Fibroblast of mammary gland (primary cell): ENCODE data around the gene QARS1.

ENCODE experiments used
- DNase-seq: peaks from one replicate; pipeline ENCODE4 v3.0.0-alpha.2; 2010; ENCODE audit warnings: low read depth
- H3K4me3 ChIP-seq: 2 replicates; pipeline ENCODE4 v1.5.1; 2011; ENCODE audit warnings: low read depth, mild to moderate bottlenecking, low read length, moderate library complexity; ENCODE audit not compliant: control insufficient read depth
- TF ChIP-seq, protein P1 (sequence below): conservative IDR thresholded peaks from 2 replicates; pipeline ENCODE4 v1.5.1; 2011; ENCODE audit warnings: low read depth, low read length, inconsistent platforms; ENCODE audit not compliant: control insufficient read depth, insufficient read depth

The QARS1 gene

GRCh38 chr3:49120438-49121131, 16.0 kb upstream of the QARS1 start, which contains the start of gene USP19:
Gene USP19 (minus strand): TSS chr3:49120823. CDS start chr3:49119145, 1,678 bp downstream.
- DNase-seq, result peak; percentile 91
- peak within 1 kb of the TSS; percentile 85 for H3K4me3 ChIP-seq
- TF ChIP-seq, protein P1, sequence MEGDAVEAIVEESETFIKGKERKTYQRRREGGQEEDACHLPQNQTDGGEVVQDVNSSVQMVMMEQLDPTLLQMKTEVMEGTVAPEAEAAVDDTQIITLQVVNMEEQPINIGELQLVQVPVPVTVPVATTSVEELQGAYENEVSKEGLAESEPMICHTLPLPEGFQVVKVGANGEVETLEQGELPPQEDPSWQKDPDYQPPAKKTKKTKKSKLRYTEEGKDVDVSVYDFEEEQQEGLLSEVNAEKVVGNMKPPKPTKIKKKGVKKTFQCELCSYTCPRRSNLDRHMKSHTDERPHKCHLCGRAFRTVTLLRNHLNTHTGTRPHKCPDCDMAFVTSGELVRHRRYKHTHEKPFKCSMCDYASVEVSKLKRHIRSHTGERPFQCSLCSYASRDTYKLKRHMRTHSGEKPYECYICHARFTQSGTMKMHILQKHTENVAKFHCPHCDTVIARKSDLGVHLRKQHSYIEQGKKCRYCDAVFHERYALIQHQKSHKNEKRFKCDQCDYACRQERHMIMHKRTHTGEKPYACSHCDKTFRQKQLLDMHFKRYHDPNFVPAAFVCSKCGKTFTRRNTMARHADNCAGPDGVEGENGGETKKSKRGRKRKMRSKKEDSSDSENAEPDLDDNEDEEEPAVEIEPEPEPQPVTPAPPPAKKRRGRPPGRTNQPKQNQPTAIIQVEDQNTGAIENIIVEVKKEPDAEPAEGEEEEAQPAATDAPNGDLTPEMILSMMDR, result no peak

GRCh38 chr3:49120096-49120437, 15.5 kb upstream of the QARS1 start:
- TF ChIP-seq, protein P1, result no peak
- peak overlapping the region; percentile 85 for H3K4me3 ChIP-seq
- DNase-seq, result no peak

DNA sequence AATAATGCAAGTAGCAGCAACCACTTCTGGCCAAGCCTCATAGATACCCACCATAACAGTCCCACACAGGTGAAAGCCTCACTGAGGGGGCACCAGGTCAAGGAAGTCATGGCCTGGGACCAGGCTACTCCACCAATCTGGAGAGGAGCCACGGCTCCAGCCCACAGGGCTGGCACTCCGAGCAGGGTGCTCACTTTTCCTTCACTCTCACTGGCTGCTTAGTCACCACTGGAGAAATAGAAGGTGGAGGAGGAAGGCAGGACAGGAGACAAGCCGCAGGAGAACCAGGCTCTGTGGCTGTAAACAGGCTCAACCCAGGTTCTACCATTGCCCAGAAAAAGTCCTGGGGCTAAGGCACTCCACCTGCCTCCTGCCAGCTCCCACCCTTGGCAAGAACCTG, 14.9 kb upstream of the QARS1 start:
- TF ChIP-seq, protein P1, result no peak
- peak overlapping the region; percentile 85 for H3K4me3 ChIP-seq
- peak; percentile 45 for DNase-seq

- TF ChIP-seq, protein P1, result no peak
- peak; percentile 26 for DNase-seq
Observed at GRCh38 chr3:49119036-49119435, 14.5 kb upstream of the QARS1 start.

GRCh38 chr3:49112262-49112661, 7.7 kb upstream of the QARS1 start:
- DNase-seq, result no peak
- H3K4me3 ChIP-seq, result no peak overlapping the region

More at GRCh38 chr3:49119036-49119435, 14.5 kb upstream of the QARS1 start:
- H3K4me3 ChIP-seq, result no peak overlapping the region

GRCh38 chr3:49111347-49111746, 6.8 kb upstream of the QARS1 start:
- DNase-seq, result no peak
- no peak overlapping the region for H3K4me3 ChIP-seq
- TF ChIP-seq, protein P1, result no peak

More at GRCh38 chr3:49112262-49112661, 7.7 kb upstream of the QARS1 start:
- TF ChIP-seq, protein P1, result no peak
